Measurements from ENCODE around the gene DBNDD2. TPM values are rescaled to one million over a fixed set of nuclear protein-coding genes. Genes with fewer than 3 reads are reported as not detected.

DBNDD2 gene
- total and polyA plus RNA-seq, 4 donors, result 11.7 to 75.4 (median 57.8) TPM

DNA sequence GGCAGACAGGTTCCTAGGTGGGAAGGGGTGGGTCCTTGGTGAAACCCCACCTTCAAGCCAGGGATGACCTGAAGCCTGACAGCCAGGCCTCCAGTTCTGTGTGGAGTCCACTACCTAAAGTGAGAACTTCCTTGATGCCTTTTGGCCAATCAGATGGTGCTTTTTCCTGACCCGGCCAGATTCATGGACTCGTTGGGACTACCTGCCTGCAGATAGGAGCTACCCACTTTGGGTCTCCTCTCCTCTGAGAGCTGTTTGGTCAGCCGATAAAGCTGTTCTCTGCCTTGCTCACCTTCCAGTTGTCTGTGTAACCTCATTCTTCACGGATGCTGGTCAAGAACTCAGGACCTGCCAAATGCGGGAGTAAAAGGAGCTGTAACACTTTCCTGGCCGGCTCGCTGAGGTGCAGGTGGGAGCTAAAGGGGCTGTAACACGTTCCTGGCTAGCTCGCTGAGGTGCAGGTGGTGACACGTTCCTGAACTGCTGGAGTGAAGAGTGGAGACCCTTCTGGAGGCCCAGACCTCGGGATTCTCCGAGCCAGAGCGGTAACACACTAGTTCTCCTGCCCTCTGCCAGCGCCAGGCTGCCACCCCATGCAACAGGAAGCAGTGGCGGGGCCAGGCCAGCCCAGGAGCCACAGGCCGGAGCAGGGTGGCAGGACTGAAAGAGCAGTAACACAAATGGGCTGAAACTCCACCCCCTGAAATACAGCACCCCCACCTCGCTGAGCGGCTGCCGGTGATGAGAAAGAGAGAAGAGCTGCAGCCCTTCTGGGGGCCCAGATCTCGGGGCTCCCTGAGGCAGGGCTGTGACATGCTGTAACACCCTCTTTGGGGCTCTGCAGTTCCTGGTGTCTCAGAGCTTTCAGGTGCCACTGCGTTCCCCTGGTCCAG, 13.6 kb upstream of the DBNDD2 start:
- H3K27ac ChIP-seq (ENCODE audit: low read depth in 1 of 2, low read length in 1 of 2), result no peak overlapping the region
- no peak overlapping the region for H3K9ac ChIP-seq (ENCODE audit: insufficient read depth in 1 of 2, low read length in 2 of 2)
- ATAC-seq (ENCODE audit: insufficient read depth, low FRiP score) (no peak), DNase-seq (no peak)
- H3K4me1 ChIP-seq (ENCODE audit: control insufficient read depth in 5 of 5, insufficient read depth in 5 of 5, low read length in 5 of 5), result no peaks in the 10 kb centered on the region
- no peak overlapping the region for H3K4me3 ChIP-seq
- 84 to 89% methylated on average over 21 of the region's 21 CpGs for WGBS, 2 donors
- TF ChIP-seq, protein P1, sequence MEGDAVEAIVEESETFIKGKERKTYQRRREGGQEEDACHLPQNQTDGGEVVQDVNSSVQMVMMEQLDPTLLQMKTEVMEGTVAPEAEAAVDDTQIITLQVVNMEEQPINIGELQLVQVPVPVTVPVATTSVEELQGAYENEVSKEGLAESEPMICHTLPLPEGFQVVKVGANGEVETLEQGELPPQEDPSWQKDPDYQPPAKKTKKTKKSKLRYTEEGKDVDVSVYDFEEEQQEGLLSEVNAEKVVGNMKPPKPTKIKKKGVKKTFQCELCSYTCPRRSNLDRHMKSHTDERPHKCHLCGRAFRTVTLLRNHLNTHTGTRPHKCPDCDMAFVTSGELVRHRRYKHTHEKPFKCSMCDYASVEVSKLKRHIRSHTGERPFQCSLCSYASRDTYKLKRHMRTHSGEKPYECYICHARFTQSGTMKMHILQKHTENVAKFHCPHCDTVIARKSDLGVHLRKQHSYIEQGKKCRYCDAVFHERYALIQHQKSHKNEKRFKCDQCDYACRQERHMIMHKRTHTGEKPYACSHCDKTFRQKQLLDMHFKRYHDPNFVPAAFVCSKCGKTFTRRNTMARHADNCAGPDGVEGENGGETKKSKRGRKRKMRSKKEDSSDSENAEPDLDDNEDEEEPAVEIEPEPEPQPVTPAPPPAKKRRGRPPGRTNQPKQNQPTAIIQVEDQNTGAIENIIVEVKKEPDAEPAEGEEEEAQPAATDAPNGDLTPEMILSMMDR (IDR thresholded peaks at IDR 0.05; ENCODE audit: control extremely low read depth, extremely low read depth), result no peak
- no peaks in the 10 kb centered on the region for H3K9me3 ChIP-seq (ENCODE audit: control insufficient read depth in 4 of 4, insufficient read depth in 3 of 4, low read length in 3 of 4)
- no peaks in the 10 kb centered on the region for H3K27me3 ChIP-seq (ENCODE audit: control insufficient read depth in 3 of 3, insufficient read depth in 3 of 3, low read length in 2 of 3)
- no peaks in the 10 kb centered on the region for H3K36me3 ChIP-seq (ENCODE audit: control insufficient read depth in 4 of 4, insufficient read depth in 4 of 4, low read length in 4 of 4)

DNA sequence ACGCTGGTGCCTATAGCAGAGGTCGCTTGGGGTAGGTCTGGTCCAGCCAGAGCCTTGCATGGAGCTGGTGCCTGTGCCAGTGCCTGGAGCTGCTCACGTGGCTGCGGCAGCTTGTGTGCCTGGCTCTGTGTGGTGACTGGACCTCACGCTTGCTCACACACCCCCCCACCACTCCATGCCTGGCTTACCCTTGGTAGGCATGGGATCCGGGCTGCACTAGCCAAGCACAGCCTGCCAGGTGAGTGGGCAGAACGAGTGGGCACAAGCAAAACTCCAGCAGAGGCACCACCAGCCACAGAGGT, 13.0 kb upstream of the DBNDD2 start:
- Histone ChIP-seq H3K36me3 (ENCODE audit: control insufficient read depth in 4 of 4, insufficient read depth in 4 of 4, low read length in 4 of 4) (no peaks in the 10 kb centered on the region), H3K9me3 (ENCODE audit: control insufficient read depth in 4 of 4, insufficient read depth in 3 of 4, low read length in 3 of 4) (no peaks in the 10 kb centered on the region), H3K9ac (ENCODE audit: insufficient read depth in 1 of 2, low read length in 2 of 2) (no peak overlapping the region), H3K4me3 (no peak overlapping the region), H3K4me1 (ENCODE audit: control insufficient read depth in 5 of 5, insufficient read depth in 5 of 5, low read length in 5 of 5) (no peaks in the 10 kb centered on the region), H3K27ac (ENCODE audit: low read depth in 1 of 2, low read length in 1 of 2) (no peak overlapping the region), H3K27me3 (ENCODE audit: control insufficient read depth in 3 of 3, insufficient read depth in 3 of 3, low read length in 2 of 3) (no peaks in the 10 kb centered on the region)
- no peak for ATAC-seq (ENCODE audit: insufficient read depth, low FRiP score)
- WGBS, 2 donors, result 93 to 94% methylated on average over 7 of the region's 7 CpGs
- TF ChIP-seq, protein P1 (IDR thresholded peaks at IDR 0.05; ENCODE audit: control extremely low read depth, extremely low read depth), result no peak
- DNase-seq, result no peak

DNA sequence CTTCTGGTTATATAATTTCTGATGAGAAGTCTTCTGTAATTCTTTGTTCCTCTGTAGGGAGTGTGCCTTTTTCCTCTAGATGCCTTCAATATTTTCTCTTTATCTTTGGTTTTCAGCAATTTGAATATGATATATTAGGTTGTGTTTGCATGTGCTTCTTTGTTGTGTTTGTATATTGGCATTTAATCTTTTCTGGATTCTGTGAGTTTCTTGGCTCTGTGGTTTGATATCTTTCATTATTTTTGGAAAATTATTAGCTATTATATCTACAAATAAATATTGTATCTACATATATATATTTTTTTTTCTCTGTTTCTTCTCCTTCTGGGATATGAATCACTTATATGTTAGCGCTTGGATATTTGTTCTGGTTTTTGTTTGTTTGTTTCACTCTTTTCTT, 9.1 kb upstream of the DBNDD2 start:
- Histone ChIP-seq H3K27ac (ENCODE audit: low read depth in 1 of 2, low read length in 1 of 2) (no peak overlapping the region), H3K9me3 (ENCODE audit: control insufficient read depth in 4 of 4, insufficient read depth in 3 of 4, low read length in 3 of 4) (peaks cover 0 to 5% (median 1%) of the 10 kb centered on the region in 4 donors), H3K4me3 (no peak overlapping the region), H3K4me1 (ENCODE audit: control insufficient read depth in 5 of 5, insufficient read depth in 5 of 5, low read length in 5 of 5) (no peaks in the 10 kb centered on the region), H3K27me3 (ENCODE audit: control insufficient read depth in 3 of 3, insufficient read depth in 3 of 3, low read length in 2 of 3) (peaks cover 0 to 4% (median 2%) of the 10 kb centered on the region in 3 donors), H3K9ac (ENCODE audit: insufficient read depth in 1 of 2, low read length in 2 of 2) (no peak overlapping the region), H3K36me3 (ENCODE audit: control insufficient read depth in 4 of 4, insufficient read depth in 4 of 4, low read length in 4 of 4) (no peaks in the 10 kb centered on the region)
- ATAC-seq (ENCODE audit: insufficient read depth, low FRiP score) (no peak), DNase-seq (no peak)
- TF ChIP-seq, protein P1 (IDR thresholded peaks at IDR 0.05; ENCODE audit: control extremely low read depth, extremely low read depth), result no peak
- WGBS, 2 donors, result 89 to 100% methylated on average over 1 of the region's 1 CpG
